ENCODE measurements around the gene CADPS2. TPM values are rescaled to one million over a fixed set of nuclear protein-coding genes. Genes with fewer than 3 reads are reported as not detected.

Gene CADPS2
- total RNA-seq, 2 donors from 2014 or later = 31.9 to 63.9 TPM

DNA sequence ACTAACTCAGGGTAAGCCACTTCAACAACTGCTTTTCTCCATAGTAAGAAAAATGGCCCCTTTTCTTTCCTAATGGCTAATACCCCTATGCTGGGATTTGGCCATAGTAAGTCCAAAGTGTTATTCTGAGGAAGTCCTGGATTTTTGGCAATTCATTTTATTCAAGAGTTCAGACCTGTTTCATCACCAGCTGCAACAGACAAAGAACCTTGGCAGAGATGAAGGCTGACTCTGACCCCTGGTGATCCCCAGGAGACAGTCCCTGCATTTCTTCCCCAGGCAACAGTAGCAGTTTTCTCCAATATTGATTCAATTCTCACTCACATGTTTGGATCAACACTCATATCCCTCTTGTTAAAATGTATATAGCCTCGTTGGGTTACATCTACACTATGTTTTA, 332.5 kb downstream of the CADPS2 start:
- TF ChIP-seq POLR2A (IDR thresholded peaks at IDR 0.05) = no peak
- TF ChIP-seq, protein P1, sequence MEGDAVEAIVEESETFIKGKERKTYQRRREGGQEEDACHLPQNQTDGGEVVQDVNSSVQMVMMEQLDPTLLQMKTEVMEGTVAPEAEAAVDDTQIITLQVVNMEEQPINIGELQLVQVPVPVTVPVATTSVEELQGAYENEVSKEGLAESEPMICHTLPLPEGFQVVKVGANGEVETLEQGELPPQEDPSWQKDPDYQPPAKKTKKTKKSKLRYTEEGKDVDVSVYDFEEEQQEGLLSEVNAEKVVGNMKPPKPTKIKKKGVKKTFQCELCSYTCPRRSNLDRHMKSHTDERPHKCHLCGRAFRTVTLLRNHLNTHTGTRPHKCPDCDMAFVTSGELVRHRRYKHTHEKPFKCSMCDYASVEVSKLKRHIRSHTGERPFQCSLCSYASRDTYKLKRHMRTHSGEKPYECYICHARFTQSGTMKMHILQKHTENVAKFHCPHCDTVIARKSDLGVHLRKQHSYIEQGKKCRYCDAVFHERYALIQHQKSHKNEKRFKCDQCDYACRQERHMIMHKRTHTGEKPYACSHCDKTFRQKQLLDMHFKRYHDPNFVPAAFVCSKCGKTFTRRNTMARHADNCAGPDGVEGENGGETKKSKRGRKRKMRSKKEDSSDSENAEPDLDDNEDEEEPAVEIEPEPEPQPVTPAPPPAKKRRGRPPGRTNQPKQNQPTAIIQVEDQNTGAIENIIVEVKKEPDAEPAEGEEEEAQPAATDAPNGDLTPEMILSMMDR (IDR thresholded peaks at IDR 0.05) = no peak
- ATAC-seq = no peak
- DNase-seq = no peak

DNA sequence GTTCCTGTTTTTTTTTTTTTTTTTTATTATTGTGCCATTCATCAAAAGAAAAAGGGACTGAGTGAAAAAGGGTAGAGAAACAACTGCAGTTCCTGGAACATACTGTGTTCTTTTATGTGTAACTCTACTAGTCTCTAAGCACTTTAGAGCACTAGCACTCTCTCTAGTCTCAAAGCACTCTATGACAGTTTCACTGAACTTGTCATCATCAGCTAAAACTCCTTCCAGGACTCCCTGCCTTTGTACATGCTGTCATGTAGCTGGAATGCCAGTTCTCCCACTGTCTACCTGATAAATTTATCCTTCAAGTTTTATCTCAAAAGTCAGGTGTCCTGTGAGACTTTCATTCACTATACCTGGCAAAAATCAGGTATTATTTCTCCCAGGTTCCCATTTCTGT, 333.5 kb downstream of the CADPS2 start:
- Histone ChIP-seq H3K4me3 (no peak overlapping the region), H3K4me1 (peaks cover 26% of the 10 kb centered on the region), H3K9me3 (no peaks in the 10 kb centered on the region), H3K36me3 (replicated peaks in 1 of 2; ENCODE audit: insufficient read depth in 1 of 2, low read depth in 2 of 2) (no peaks in the 10 kb centered on the region), H3K27me3 (no peaks in the 10 kb centered on the region), H3K27ac (no peak overlapping the region)
- ATAC-seq (no peak), DNase-seq (no peak)
- TF ChIP-seq, protein P1 (IDR thresholded peaks at IDR 0.05) = no peak
- TF ChIP-seq POLR2A (IDR thresholded peaks at IDR 0.05) = no peak
- intact Hi-C loops (cut with DNase I) = no loop called here

More for the DNA sequence above, 332.5 kb downstream of the CADPS2 start:
- Histone ChIP-seq H3K4me1 (peaks cover 28% of the 10 kb centered on the region), H3K4me3 (no peak overlapping the region), H3K27me3 (no peaks in the 10 kb centered on the region), H3K27ac (no peak overlapping the region), H3K36me3 (replicated peaks in 1 of 2; ENCODE audit: insufficient read depth in 1 of 2, low read depth in 2 of 2) (no peaks in the 10 kb centered on the region), H3K9me3 (no peaks in the 10 kb centered on the region)
- WGBS, 2 donors = 72 to 86% methylated on average over 1 of the region's 1 CpG
- intact Hi-C loops (cut with DNase I) = no loop called here

DNA sequence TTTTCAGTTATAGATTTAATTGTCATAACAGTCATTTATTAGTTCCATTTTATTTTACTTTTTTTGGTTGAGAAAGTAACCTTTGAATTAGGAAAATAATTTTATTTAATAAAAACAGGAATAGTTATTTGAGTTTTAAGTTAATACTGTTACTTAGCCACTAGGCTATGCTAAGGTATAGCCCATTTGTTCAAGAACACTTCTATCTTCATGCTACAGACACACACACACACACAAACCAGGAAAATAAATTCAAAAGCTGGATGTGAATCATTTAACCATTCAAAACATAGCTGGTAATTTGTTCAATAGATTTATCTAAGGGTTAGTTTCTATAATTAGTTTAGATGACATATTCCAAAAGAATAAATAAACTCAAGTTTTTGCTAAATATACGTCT, 335.7 kb downstream of the CADPS2 start:
- intact Hi-C loops (cut with DNase I) = no loop called here
- no peaks in the 10 kb centered on the region for H3K9me3 ChIP-seq
- WGBS, 2 donors = 66 to 87% methylated on average over 1 of the region's 1 CpG
- no peaks in the 10 kb centered on the region for H3K27me3 ChIP-seq
- H3K27ac ChIP-seq = no peak overlapping the region
- no peak for DNase-seq
- H3K36me3 ChIP-seq (replicated peaks in 1 of 2; ENCODE audit: insufficient read depth in 1 of 2, low read depth in 2 of 2) = no peaks in the 10 kb centered on the region
- no peak for ATAC-seq
- peaks cover 7% of the 10 kb centered on the region for H3K4me1 ChIP-seq
- H3K4me3 ChIP-seq = no peak overlapping the region
- TF ChIP-seq POLR2A (IDR thresholded peaks at IDR 0.05) = no peak
- TF ChIP-seq, protein P1 (IDR thresholded peaks at IDR 0.05) = peak in 4 of 7 experiments; percentile 7 to 31 (median 27)

DNA sequence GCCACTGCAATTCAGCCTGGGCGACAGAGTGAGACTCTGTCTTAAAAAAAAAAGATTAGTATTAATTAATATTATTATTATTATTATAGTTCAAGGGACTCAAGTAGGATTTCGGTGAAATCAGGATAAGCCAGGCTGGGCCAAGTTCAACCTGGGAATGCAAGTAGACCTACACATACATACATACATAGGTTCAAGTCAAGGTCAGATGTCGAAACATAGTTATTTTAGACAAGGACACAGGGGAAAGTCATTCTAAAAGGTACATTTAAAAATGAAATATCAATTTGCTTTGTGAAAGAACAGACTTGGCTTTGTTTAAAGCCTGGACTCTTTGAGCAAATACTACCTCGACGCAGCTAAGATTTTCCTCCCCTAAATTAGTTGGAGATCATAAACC, 336.7 kb downstream of the CADPS2 start:
- DNase-seq (no peak), ATAC-seq (no peak)
- Histone ChIP-seq H3K9me3 (no peaks in the 10 kb centered on the region), H3K36me3 (replicated peaks in 1 of 2; ENCODE audit: insufficient read depth in 1 of 2, low read depth in 2 of 2) (no peaks in the 10 kb centered on the region), H3K27me3 (no peaks in the 10 kb centered on the region), H3K4me3 (no peak overlapping the region), H3K27ac (no peak overlapping the region), H3K4me1 (peaks cover 7% of the 10 kb centered on the region)
- intact Hi-C loops (cut with DNase I) = no loop called here
- 80 to 90% methylated on average over 5 of the region's 5 CpGs for WGBS, 2 donors
- TF ChIP-seq, protein P1 (IDR thresholded peaks at IDR 0.05) = no peak
- TF ChIP-seq POLR2A (IDR thresholded peaks at IDR 0.05) = no peak

DNA sequence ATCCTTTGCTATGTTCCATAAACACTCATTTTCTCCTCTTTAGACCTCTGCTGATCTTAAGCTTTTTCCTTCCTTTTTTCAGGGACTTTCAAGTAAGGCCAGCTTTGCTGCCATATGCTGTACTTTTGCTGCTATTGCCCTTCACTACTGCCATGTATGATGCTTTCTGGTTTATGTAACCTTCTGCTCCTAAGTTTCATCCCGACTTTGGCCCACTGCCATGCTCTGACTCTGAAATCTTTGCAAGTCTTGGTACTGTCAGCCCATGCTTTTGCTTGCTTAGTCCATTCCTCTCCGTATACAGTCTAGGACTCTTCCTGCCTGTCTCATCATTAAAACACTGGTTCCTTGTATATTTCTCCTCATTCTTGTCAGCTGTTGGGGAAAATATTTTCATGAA, 339.8 kb downstream of the CADPS2 start:
- Histone ChIP-seq H3K4me1 (no peaks in the 10 kb centered on the region), H3K36me3 (replicated peaks in 1 of 2; ENCODE audit: insufficient read depth in 1 of 2, low read depth in 2 of 2) (no peaks in the 10 kb centered on the region), H3K4me3 (no peak overlapping the region), H3K27me3 (no peaks in the 10 kb centered on the region), H3K27ac (no peak overlapping the region), H3K9me3 (no peaks in the 10 kb centered on the region)
- ATAC-seq (no peak), DNase-seq (no peak)
- intact Hi-C loops (cut with DNase I) = no loop called here
- no peak for TF ChIP-seq POLR2A (IDR thresholded peaks at IDR 0.05)
- TF ChIP-seq, protein P1 (IDR thresholded peaks at IDR 0.05) = no peak
- 56 to 69% methylated on average over 2 of the region's 2 CpGs for WGBS, 2 donors

Data from body of pancreas (tissue), 4 donors.